Testis (tissue), 2 donors: ENCODE results near the gene TAF3.

Experiments
- POLR2A ChIP-seq: fragments of 450-650 bp; IDR thresholded peaks from one replicate; pipeline ENCODE4 v1.6.1; 2017; ENCODE audit warnings: antibody characterized with exemption, mild to moderate bottlenecking, moderate library complexity
- TF ChIP-seq, protein P1 (sequence below), 3 experiments: fragments of 450-650 bp in 2 of 3; fragments of 200-600 bp in 1 of 3; sonication (generic) in 1 of 3; IDR thresholded peaks; one replicate each; pipeline ENCODE4 v1.5.1; 2016 to 2019; ENCODE audit warnings: antibody characterized with exemption in 3 of 3, mild to moderate bottlenecking in 2 of 3, moderate library complexity in 1 of 3

DNA sequence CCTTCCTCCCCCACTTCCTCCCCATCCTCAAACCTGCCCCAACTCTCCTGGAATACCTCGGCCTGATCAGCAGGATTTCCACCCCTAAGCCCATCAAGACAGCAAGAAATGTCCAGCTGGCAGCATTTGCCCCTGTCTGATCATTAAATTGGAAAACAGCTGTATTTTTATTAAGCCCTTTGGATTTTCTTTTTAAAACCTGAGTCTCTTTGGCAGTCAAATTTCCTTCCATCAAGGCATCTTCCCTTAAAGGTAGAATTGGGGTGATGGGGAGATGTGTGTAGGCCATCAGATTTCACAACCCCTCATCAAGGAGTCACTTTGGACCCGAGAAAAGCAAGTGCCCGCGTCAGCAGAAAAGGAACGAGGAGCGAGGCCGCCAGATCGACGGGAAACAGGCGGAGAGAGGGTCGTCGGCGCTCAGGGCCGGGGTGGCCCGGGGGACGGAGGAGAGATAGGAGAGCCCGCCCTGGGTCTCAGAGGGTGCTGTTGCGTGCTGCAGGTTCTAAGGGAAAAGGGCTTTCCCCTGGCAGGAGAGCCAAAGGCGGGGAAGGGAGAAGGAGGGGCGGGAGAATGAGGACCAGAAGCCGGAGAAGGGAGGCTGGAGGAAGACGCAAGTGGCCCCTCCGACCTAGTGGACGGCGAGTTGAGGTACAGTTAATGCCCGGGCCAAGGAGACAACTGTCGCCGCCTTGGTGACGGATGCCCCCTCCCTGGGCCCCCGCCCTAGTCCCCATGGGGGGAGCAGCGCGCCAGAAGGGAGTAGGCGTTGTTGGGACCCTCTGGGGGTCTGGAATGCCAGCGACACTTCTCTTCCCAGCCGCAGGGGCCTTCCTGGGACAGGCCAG is 224.6 kb downstream of the TAF3 start:
- TF ChIP-seq, protein P1, sequence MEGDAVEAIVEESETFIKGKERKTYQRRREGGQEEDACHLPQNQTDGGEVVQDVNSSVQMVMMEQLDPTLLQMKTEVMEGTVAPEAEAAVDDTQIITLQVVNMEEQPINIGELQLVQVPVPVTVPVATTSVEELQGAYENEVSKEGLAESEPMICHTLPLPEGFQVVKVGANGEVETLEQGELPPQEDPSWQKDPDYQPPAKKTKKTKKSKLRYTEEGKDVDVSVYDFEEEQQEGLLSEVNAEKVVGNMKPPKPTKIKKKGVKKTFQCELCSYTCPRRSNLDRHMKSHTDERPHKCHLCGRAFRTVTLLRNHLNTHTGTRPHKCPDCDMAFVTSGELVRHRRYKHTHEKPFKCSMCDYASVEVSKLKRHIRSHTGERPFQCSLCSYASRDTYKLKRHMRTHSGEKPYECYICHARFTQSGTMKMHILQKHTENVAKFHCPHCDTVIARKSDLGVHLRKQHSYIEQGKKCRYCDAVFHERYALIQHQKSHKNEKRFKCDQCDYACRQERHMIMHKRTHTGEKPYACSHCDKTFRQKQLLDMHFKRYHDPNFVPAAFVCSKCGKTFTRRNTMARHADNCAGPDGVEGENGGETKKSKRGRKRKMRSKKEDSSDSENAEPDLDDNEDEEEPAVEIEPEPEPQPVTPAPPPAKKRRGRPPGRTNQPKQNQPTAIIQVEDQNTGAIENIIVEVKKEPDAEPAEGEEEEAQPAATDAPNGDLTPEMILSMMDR (IDR thresholded peaks at IDR 0.05), result no peak
- no peak for TF ChIP-seq POLR2A
